Thyroid gland (tissue), 4 donors: ENCODE data around the gene LRMDA.

ENCODE experiments used
- POLR2A ChIP-seq, 2 donors: fragments of 450-650 bp; IDR thresholded peaks; one replicate each; pipeline ENCODE4 v1.6.1; 2017; ENCODE audit warnings: antibody characterized with exemption in 2 of 2, mild to moderate bottlenecking in 2 of 2, moderate library complexity in 1 of 2
- TF ChIP-seq, protein P1 (sequence below), 6 experiments: fragments of 200-600 bp in 3 of 6; fragments of 450-650 bp in 3 of 6; sonication (generic) in 3 of 6; IDR thresholded peaks; one replicate each; pipeline ENCODE4 v1.5.1; 2016 to 2019; ENCODE audit warnings: antibody characterized with exemption in 6 of 6, mild to moderate bottlenecking in 2 of 6, inconsistent platforms in 1 of 6, moderate library complexity in 1 of 6

DNA sequence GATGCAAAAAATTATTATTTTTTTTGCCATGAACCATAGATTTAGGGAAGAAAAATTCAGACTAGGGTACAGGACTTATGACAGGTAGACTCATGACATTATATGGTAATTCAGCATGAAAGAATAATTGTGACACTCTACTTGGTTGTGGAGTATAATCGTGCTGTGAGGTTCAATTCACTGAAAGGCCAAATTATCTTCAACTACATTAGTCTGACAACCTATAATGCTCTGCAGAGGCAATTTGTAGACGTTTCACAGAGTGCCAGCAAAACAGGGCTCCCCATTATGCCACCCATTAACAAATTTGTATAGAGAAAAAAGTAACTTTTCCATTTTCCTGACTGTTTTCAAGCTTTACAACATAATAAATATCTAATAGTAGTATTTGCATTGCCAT, 292.6 kb downstream of the LRMDA start:
- TF ChIP-seq, protein P1, sequence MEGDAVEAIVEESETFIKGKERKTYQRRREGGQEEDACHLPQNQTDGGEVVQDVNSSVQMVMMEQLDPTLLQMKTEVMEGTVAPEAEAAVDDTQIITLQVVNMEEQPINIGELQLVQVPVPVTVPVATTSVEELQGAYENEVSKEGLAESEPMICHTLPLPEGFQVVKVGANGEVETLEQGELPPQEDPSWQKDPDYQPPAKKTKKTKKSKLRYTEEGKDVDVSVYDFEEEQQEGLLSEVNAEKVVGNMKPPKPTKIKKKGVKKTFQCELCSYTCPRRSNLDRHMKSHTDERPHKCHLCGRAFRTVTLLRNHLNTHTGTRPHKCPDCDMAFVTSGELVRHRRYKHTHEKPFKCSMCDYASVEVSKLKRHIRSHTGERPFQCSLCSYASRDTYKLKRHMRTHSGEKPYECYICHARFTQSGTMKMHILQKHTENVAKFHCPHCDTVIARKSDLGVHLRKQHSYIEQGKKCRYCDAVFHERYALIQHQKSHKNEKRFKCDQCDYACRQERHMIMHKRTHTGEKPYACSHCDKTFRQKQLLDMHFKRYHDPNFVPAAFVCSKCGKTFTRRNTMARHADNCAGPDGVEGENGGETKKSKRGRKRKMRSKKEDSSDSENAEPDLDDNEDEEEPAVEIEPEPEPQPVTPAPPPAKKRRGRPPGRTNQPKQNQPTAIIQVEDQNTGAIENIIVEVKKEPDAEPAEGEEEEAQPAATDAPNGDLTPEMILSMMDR (IDR thresholded peaks at IDR 0.05) = no peak
- no peak for TF ChIP-seq POLR2A (IDR thresholded peaks at IDR 0.05)
